ENCODE results near the gene RBM20.

The RBM20 gene

DNA sequence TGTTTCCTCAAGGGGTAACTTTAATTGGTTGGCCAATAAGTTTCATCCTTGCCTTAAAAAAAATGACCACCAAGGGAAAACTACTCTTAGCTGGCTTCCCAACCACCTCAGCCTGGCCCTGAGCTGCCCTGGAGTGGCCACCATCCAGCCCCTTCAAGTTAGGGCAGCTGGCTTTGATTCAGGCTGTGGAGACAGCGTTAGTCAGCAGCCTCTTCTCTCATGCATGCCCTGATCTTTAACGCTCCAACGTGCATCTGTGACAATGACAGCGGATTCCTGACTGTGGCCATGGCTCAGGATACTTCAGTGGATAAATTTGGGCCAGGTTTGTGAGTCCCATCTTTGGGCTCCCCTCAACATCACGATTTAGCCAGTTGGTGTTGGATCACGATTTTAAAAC lies 111.6 kb downstream of the RBM20 start:
- Histone ChIP-seq H3K9ac (ENCODE audit: low read length in 2 of 2) (no peak overlapping the region), H3K4me1 (ENCODE audit: control insufficient read depth, insufficient read depth, low read length) (peaks cover 2% of the 10 kb centered on the region), H3K9me3 (ENCODE audit: control insufficient read depth in 2 of 2, low read length in 2 of 2) (no peaks in the 10 kb centered on the region), H3K27ac (ENCODE audit: low read length) (no peak overlapping the region), H3K36me3 (ENCODE audit: control insufficient read depth in 2 of 2, insufficient read depth in 2 of 2, low read length in 2 of 2) (no peaks in the 10 kb centered on the region), H3K27me3 (ENCODE audit: control insufficient read depth in 1 of 2, insufficient read depth in 2 of 2, low read length in 2 of 2) (no peaks in the 10 kb centered on the region), H3K4me3 (ENCODE audit: low read length in 2 of 2) (no peak overlapping the region)

DNA sequence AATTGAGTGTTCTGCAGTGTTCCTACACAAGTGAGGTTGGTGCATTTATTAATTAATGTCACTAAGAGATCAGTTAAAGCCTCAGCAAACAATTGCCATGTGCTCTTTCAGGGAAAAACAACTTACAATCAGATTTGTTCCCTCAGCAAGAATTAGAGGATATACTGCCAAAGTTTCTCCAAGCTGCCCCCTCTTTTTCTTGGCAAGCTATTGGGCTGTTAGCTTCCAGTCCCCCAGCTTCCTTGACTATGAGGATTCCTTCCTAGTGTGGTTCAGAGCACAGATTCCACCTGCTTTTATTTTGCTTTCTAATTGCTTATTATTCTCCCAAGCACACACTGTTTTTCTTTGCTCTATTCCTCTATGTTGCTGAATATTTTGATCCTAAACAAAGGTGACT lies 112.7 kb downstream of the RBM20 start:
- Histone ChIP-seq H3K27ac (ENCODE audit: low read length) (no peak overlapping the region), H3K9me3 (ENCODE audit: control insufficient read depth in 2 of 2, low read length in 2 of 2) (no peaks in the 10 kb centered on the region), H3K9ac (ENCODE audit: low read length in 2 of 2) (no peak overlapping the region), H3K4me1 (ENCODE audit: control insufficient read depth, insufficient read depth, low read length) (peaks cover 2% of the 10 kb centered on the region), H3K27me3 (ENCODE audit: control insufficient read depth in 1 of 2, insufficient read depth in 2 of 2, low read length in 2 of 2) (no peaks in the 10 kb centered on the region), H3K4me3 (ENCODE audit: low read length in 2 of 2) (no peak overlapping the region), H3K36me3 (ENCODE audit: control insufficient read depth in 2 of 2, insufficient read depth in 2 of 2, low read length in 2 of 2) (no peaks in the 10 kb centered on the region)

DNA sequence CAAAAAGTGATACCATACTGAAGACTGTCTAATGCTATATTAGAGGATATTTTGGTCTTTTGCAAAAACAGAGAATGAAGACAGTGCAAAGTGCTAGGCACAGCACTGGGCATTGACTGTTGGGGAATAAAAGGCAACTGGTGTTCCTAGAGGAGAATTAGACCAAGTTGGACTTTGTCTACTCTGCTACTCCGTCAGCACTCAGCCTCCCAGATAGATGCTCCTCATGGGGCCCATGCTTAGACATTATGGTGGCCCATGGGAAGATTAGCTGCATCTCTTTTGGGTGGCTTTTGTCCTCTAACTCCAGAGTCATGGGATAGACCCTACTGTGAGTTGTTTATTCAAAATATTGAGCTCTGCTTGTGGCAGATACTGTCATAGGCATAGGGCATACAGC lies 113.5 kb downstream of the RBM20 start:
- no peak overlapping the region for H3K27ac ChIP-seq (ENCODE audit: low read length)
- H3K4me3 ChIP-seq (ENCODE audit: low read length in 2 of 2) = no peak overlapping the region
- H3K36me3 ChIP-seq (ENCODE audit: control insufficient read depth in 2 of 2, insufficient read depth in 2 of 2, low read length in 2 of 2) = no peaks in the 10 kb centered on the region
- no peak overlapping the region for H3K9ac ChIP-seq (ENCODE audit: low read length in 2 of 2)
- no peaks in the 10 kb centered on the region for H3K27me3 ChIP-seq (ENCODE audit: control insufficient read depth in 1 of 2, insufficient read depth in 2 of 2, low read length in 2 of 2)
- H3K9me3 ChIP-seq (ENCODE audit: control insufficient read depth in 2 of 2, low read length in 2 of 2) = no peaks in the 10 kb centered on the region
- peaks cover 2% of the 10 kb centered on the region for H3K4me1 ChIP-seq (ENCODE audit: control insufficient read depth, insufficient read depth, low read length)

DNA sequence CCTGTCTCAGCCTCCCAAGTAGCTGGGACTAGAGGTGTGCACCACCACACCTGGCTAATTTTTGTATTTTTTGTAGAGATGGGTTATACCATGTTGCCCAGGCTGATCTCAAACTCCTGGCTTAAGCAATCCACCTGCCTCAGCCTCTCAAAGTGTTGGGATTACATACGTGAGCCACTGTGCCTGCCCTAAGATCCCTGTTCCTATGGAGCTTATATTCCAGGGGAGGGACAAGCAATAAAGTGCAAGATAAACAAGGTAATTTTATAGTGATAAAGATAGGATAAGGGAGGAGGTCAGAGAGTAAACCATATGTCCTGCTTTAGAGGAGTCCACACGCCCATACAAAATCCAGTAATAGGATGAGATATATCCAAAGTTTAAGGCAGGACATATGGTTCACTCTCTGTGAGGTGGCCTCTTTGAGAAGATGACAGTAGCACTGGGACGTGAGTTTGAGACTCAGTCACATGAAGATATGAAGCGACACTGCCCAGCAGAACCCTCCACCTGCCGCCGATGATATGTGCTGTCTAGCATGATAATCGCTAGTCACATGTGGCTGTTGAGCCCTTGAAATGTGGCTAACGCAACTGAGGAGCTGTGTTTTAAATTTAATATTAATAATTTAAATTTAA lies 114.1 kb downstream of the RBM20 start:
- Histone ChIP-seq H3K9me3 (ENCODE audit: control insufficient read depth in 2 of 2, low read length in 2 of 2) (no peaks in the 10 kb centered on the region), H3K27me3 (ENCODE audit: control insufficient read depth in 1 of 2, insufficient read depth in 2 of 2, low read length in 2 of 2) (no peaks in the 10 kb centered on the region), H3K9ac (ENCODE audit: low read length in 2 of 2) (no peak overlapping the region), H3K4me3 (ENCODE audit: low read length in 2 of 2) (no peak overlapping the region), H3K4me1 (ENCODE audit: control insufficient read depth, insufficient read depth, low read length) (peaks cover 2% of the 10 kb centered on the region), H3K27ac (ENCODE audit: low read length) (no peak overlapping the region), H3K36me3 (ENCODE audit: control insufficient read depth in 2 of 2, insufficient read depth in 2 of 2, low read length in 2 of 2) (no peaks in the 10 kb centered on the region)

DNA sequence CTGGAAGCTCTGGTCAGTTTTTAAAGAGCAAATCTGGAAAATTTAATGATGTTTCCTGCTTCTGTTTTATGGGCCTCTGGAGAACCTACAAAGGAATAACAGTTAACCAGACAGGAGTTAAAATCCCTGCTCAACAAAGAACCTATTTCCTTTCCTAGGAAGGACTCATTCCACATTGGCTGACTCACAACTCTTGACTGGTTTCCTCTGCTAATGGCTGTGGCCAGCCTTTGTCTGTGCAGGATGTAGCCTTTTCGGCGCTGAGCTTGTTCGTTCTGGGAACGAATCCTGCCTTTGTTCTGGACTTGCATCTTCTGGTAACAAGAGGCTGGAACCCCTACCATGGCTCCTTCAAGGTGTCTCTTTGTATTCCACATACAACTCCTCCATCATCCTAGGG lies 114.8 kb downstream of the RBM20 start:
- H3K4me3 ChIP-seq (ENCODE audit: low read length in 2 of 2) = no peak overlapping the region
- no peaks in the 10 kb centered on the region for H3K27me3 ChIP-seq (ENCODE audit: control insufficient read depth in 1 of 2, insufficient read depth in 2 of 2, low read length in 2 of 2)
- H3K4me1 ChIP-seq (ENCODE audit: control insufficient read depth, insufficient read depth, low read length) = peaks cover 2% of the 10 kb centered on the region
- H3K36me3 ChIP-seq (ENCODE audit: control insufficient read depth in 2 of 2, insufficient read depth in 2 of 2, low read length in 2 of 2) = no peaks in the 10 kb centered on the region
- H3K9ac ChIP-seq (ENCODE audit: low read length in 2 of 2) = no peak overlapping the region
- no peak overlapping the region for H3K27ac ChIP-seq (ENCODE audit: low read length)
- H3K9me3 ChIP-seq (ENCODE audit: control insufficient read depth in 2 of 2, low read length in 2 of 2) = no peaks in the 10 kb centered on the region

DNA sequence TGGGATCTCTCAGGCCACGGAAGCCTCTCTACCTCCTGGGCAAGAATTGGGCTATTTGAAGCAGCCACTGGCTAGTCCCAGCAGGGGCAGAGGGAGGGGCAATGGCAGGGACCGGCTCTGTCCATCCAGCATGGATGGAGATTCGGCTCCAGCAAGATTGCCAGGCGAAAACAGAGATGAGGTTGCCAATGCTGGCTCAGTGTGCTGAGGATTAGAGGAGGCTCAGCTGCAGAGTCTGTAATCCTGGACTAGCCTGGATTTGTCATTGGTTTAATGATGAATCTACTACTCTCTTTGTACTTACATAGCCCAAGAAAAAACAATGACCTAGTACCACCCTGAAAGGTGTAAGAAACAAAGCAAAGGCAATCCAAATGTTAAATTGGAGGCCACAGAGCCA lies 115.4 kb downstream of the RBM20 start:
- H3K4me3 ChIP-seq (ENCODE audit: low read length in 2 of 2) = no peak overlapping the region
- no peak overlapping the region for H3K9ac ChIP-seq (ENCODE audit: low read length in 2 of 2)
- no peaks in the 10 kb centered on the region for H3K36me3 ChIP-seq (ENCODE audit: control insufficient read depth in 2 of 2, insufficient read depth in 2 of 2, low read length in 2 of 2)
- no peaks in the 10 kb centered on the region for H3K9me3 ChIP-seq (ENCODE audit: control insufficient read depth in 2 of 2, low read length in 2 of 2)
- no peak overlapping the region for H3K27ac ChIP-seq (ENCODE audit: low read length)
- H3K4me1 ChIP-seq (ENCODE audit: control insufficient read depth, insufficient read depth, low read length) = peaks cover 2% of the 10 kb centered on the region
- H3K27me3 ChIP-seq (ENCODE audit: control insufficient read depth in 1 of 2, insufficient read depth in 2 of 2, low read length in 2 of 2) = no peaks in the 10 kb centered on the region

DNA sequence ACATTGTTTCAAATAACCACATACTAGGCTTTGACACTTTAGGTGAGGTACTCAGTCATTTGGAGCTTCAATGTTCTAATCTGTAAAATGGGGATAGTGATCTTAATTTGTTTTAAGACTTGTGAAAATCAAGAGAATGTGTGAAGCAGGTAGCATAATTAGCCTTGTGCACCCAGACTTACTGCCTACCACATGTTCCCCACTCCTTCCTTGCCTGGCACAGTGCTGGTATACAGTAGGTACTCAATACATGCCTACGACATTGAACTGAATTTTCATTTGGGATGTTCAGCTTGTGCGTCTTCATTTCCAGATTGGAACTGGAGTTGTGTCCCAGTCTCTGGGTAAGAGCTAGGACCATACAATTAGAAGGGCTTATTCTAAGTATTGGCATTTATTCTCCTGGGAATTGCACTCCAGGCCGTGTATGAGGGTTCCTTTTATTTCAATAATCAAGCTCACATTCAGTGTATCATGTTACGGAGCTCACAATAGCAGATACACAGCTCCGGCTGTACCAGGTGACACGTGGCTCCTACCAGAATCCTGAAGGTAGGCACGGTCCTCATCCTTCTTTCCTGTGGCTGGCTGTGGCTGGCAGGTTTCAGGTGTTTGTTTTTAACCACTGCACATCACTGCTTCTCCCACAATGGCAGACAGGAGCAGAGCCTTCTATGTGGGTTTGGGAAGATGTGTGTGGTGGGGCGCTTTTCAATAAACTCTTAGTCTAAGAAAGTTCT lies 118.1 kb downstream of the RBM20 start:
- H3K9ac ChIP-seq (ENCODE audit: low read length in 2 of 2) = no peak overlapping the region
- H3K36me3 ChIP-seq (ENCODE audit: control insufficient read depth in 2 of 2, insufficient read depth in 2 of 2, low read length in 2 of 2) = no peaks in the 10 kb centered on the region
- H3K9me3 ChIP-seq (ENCODE audit: control insufficient read depth in 2 of 2, low read length in 2 of 2) = no peaks in the 10 kb centered on the region
- H3K27me3 ChIP-seq (ENCODE audit: control insufficient read depth in 1 of 2, insufficient read depth in 2 of 2, low read length in 2 of 2) = no peaks in the 10 kb centered on the region
- H3K27ac ChIP-seq (ENCODE audit: low read length) = no peak overlapping the region
- H3K4me3 ChIP-seq (ENCODE audit: low read length in 2 of 2) = no peak overlapping the region
- H3K4me1 ChIP-seq (ENCODE audit: control insufficient read depth, insufficient read depth, low read length) = no peaks in the 10 kb centered on the region

DNA sequence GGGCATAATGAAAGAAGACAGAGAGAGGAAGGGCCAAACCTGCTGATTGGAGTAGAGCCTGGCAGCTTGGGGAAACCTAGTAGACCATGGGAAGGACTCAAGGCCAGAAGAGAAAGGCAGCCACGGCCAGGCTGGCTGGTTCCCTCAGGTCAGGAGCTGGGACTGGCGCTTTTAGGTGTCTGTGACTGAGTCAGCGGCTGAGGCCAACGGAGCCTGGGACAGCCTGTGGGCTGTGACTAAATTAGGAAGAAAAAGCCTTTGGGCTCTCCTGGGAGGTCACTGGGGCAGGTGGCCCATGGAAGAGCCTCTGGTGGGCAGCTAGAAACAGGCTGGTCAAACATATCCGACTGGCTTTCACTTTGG lies 118.7 kb downstream of the RBM20 start:
- Histone ChIP-seq H3K27ac (ENCODE audit: low read length) (no peak overlapping the region), H3K4me1 (ENCODE audit: control insufficient read depth, insufficient read depth, low read length) (no peaks in the 10 kb centered on the region), H3K4me3 (ENCODE audit: low read length in 2 of 2) (no peak overlapping the region), H3K36me3 (ENCODE audit: control insufficient read depth in 2 of 2, insufficient read depth in 2 of 2, low read length in 2 of 2) (no peaks in the 10 kb centered on the region), H3K27me3 (ENCODE audit: control insufficient read depth in 1 of 2, insufficient read depth in 2 of 2, low read length in 2 of 2) (no peaks in the 10 kb centered on the region), H3K9ac (ENCODE audit: low read length in 2 of 2) (no peak overlapping the region), H3K9me3 (ENCODE audit: control insufficient read depth in 2 of 2, low read length in 2 of 2) (no peaks in the 10 kb centered on the region)

DNA sequence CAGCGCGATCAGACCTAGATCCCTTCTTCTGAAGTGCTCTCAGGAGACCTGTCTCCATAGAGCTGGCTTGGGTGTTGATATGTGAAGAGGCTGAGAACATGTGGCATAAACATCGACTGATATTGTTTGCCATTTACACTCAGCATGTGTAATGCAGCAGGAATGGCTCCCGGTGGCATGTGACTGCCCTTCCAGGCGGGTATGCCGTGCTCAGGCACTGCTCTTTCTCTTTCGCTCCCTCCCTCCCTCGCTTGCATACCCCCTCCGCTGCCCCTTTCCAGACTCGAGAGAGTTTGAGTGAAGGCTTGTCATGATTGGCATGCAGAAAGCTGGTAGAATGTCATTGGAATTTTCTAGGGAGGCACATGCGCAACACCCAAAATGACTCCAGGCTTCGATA lies 120.2 kb downstream of the RBM20 start:
- H3K4me3 ChIP-seq (ENCODE audit: low read length in 2 of 2) = no peak overlapping the region
- H3K9me3 ChIP-seq (ENCODE audit: control insufficient read depth in 2 of 2, low read length in 2 of 2) = no peaks in the 10 kb centered on the region
- H3K36me3 ChIP-seq (ENCODE audit: control insufficient read depth in 2 of 2, insufficient read depth in 2 of 2, low read length in 2 of 2) = no peaks in the 10 kb centered on the region
- no peak overlapping the region for H3K9ac ChIP-seq (ENCODE audit: low read length in 2 of 2)
- H3K27ac ChIP-seq (ENCODE audit: low read length) = no peak overlapping the region
- no peaks in the 10 kb centered on the region for H3K27me3 ChIP-seq (ENCODE audit: control insufficient read depth in 1 of 2, insufficient read depth in 2 of 2, low read length in 2 of 2)
- H3K4me1 ChIP-seq (ENCODE audit: control insufficient read depth, insufficient read depth, low read length) = no peaks in the 10 kb centered on the region

DNA sequence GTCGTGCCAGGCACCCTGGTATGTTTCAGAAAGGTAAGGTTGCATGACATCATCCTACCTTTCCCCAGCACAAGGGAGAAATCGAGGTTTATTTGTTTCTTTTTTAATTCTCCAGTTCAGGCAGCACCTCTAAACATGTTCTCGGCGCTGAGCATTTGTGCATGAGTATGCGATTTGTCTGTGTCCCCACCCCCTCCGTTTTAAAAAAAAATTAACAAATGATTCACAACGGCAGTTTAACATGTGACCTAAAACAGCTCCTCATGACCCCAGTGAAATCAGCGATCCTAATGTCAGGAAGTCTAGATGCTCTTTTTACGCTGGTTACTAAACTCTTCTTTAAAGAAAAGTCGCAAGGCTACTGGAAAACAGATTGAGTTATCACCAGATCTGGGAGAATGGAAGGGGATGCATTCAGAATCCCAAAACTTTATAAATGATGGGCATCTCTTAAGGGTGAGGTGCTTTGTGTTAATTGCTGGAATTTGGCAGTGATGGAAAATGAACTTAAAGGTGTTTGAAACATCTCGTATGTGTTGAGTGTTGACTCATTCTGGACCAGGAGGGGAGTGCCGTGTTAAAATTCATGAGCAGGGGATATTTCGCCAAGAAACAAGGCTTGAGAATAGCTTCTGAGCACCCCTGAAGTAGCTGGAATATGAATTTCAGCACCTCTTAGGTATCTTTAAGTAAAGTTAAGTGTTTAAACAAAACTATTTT lies 120.8 kb downstream of the RBM20 start:
- Histone ChIP-seq H3K4me1 (ENCODE audit: control insufficient read depth, insufficient read depth, low read length) (no peaks in the 10 kb centered on the region), H3K9ac (ENCODE audit: low read length in 2 of 2) (no peak overlapping the region), H3K4me3 (ENCODE audit: low read length in 2 of 2) (no peak overlapping the region), H3K27me3 (ENCODE audit: control insufficient read depth in 1 of 2, insufficient read depth in 2 of 2, low read length in 2 of 2) (no peaks in the 10 kb centered on the region), H3K9me3 (ENCODE audit: control insufficient read depth in 2 of 2, low read length in 2 of 2) (no peaks in the 10 kb centered on the region), H3K27ac (ENCODE audit: low read length) (no peak overlapping the region), H3K36me3 (ENCODE audit: control insufficient read depth in 2 of 2, insufficient read depth in 2 of 2, low read length in 2 of 2) (no peaks in the 10 kb centered on the region)
